HG02938 (cell line): ENCODE measurements around the gene UCP2.
A peak's percentile ranks its signal among the peaks of the same experiment; 100 is the strongest.

Experiments
- ATAC-seq: cut with Tn5 transposase; IDR thresholded peaks from one replicate; pipeline ENCODE4 v1.9.1; 2021; ENCODE audit warnings: mild to moderate bottlenecking, moderate library complexity; ENCODE audit not compliant: unreplicated experiment

UCP2 gene

DNA sequence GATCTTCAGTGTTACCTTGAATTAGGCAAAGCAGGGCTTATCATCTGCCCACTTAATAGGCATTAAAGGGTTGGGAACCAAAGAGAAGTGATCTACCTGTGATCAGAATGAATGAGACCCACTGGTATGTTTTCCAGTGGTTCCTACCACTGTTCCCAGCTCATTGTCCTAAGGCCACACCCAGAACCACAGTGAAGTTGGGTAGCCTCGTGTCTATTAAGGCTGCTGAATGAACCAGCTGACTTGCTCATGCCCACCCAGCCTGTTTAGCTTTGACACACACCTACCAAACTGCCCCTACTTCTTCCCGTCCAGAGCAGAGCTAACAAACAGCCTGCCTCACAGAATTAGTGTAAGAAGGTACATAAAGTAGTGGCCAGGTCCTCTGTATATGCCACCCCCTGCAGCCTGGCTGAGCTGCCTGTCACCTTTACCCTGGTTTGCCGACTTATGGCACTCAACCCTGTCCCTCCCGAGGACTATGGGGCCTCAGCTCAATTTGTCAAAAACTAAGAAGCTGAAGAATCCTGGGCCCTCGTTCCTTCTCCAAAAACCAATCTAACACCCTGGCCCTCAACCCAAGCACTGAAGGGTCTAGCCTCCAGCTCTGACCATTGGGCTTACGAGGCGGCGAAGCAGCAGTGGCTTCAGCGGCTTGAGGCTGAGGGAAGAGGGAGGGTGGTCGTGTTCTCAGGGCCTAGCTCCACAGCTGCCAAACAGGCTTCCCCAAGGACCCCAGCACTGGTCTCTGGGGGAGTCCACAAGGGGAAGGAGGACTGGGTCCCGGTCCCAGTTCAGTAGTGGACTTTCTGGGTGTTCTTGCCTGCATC is 9.8 kb downstream of the UCP2 start:
- no peak for ATAC-seq

GRCh38 chr11:73972187-73972586 is 10.5 kb downstream of the UCP2 start:
- ATAC-seq, result no peak

DNA sequence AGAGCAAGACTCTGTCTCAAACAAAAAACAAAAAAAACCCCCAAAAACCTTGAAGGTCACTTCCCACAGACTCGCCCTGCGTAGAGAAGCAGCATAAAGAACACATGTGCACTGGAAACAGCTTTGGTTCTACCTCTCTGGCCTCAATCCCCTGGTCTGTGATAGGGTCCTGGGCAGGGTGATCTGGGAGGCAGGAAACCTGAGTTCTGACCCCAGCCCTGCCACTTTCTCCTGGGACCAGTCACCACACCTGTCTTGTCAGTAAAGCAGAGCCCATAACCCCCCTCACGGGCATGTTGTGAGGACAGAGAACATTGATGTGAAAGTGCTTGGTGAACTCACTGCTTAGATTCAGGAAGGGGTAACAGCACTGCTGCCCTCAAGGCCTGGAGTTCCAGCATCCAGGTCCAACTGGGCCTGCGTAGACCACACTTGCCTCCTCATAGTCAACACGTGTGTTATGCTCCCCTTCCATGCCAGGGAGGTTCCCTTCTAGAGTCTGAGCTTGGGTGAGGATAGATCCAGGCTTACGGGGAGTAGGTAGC is 11.4 kb downstream of the UCP2 start:
- ATAC-seq, result no peak

GRCh38 chr11:73969991-73970800 is 12.4 kb downstream of the UCP2 start:
- ATAC-seq, result no peak

GRCh38 chr11:73969091-73969490 is 13.6 kb downstream of the UCP2 start:
- ATAC-seq, result no peak

DNA sequence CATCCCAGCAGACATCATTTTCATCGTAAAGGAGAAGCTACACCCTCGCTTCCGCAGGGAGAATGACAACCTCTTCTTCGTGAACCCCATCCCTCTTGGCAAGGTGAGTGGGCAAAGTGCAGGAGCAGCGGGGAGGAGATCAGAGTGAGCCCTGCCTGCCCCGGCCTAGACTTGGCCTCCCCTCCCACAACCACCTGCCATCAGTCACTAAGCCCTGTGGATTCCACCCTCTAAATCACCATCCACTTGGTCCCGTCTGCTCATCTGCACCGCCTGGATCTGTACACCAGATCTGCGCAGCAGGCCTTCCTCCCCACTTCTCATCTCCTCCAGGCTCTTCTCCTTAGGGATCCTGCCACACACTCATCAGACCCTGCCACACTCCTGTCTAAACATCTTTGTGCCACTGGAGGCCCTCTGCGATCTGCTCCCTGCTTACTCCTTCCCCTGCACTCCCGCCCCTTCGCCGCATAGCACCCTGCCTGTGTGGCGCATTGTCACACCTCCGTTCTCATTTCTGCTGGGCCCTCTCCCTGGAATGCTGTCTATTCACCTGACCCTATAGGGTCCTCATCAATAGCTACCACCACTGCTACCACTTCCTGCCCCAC is 14.2 kb downstream of the UCP2 start:
- ATAC-seq, result no peak

GRCh38 chr11:73965764-73966121 is 16.9 kb downstream of the UCP2 start:
- ATAC-seq, result no peak

GRCh38 chr11:73965076-73965763 is 17.4 kb downstream of the UCP2 start:
- ATAC-seq, result no peak

DNA sequence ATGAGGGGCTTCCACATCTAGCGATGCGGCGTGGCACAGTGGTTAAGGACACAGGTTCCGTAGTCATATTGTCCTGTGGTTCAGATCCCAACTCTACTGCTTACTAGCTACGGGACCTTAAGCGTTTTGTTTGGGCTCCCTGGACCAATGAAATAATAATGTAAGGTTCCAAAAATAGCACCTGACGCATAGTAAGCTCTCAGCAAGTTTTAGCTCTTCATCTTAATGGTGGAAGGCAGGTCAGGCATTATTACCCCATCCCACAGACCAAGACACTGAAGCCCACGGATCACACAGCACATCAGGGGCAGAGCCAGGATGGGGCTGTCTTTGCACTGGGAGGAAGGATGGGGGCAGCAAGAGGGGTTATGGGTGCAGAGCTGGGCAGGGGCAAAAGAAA is 18.8 kb downstream of the UCP2 start:
- ATAC-seq, result no peak

GRCh38 chr11:73962101-73962705 is 20.4 kb downstream of the UCP2 start:
- ATAC-seq, result no peak

DNA sequence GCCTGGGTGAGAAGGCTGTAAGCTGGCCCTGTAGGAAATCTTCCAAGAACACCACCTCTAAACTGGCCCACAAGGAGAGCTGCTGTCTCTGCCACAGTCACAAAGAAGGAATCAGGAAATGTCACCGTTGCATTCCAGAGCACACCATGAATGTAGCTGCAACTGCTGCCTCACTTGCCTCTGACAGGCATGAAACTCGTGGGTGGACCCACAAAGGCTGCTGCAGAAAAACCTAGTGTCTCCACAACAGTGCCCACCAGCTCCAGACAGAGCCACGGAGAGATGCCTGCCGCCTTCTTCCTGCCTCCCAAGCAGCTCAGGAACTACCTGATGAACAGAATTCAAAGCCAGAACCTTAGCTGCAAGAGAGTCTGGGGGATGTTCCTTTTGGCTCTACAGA is 21.3 kb downstream of the UCP2 start:
- ATAC-seq, result no peak

GRCh38 chr11:73958521-73959141 is 24.0 kb downstream of the UCP2 start:
- no peak for ATAC-seq

GRCh38 chr11:73957654-73958361 is 24.8 kb downstream of the UCP2 start:
- ATAC-seq, result no peak

GRCh38 chr11:73956876-73957653 is 25.6 kb downstream of the UCP2 start:
- no peak for ATAC-seq

- no peak for ATAC-seq
These were observed 30.8 kb downstream of the UCP2 start for GRCh38 chr11:73951797-73952196.

GRCh38 chr11:73950869-73951710 is 31.6 kb downstream of the UCP2 start, which contains the start of gene DNAJB13:
TSS of gene DNAJB13 (plus strand) at chr11:73951026. CDS start at chr11:73951070, 44 bp downstream.
- peak; percentile 90 for ATAC-seq

DNA sequence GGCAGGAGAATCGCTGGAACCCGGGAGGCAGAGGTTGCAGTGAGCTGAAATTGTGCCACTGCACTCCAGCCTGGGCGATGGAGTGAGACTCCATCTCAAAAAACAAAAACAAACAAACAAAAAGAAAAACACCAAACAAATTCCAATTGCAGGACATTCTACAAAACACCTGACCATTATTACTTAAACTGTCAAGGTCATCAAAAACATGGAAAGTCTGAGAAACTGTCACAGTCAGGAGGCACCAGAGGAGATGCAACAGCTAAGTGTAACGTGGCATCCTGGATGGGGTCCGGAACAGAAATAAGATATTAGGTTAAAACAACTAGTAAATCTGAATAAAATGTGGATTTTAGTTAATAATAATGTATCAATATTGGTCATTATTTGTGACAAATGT is 32.7 kb downstream of the UCP2 start:
- no peak for ATAC-seq

GRCh38 chr11:73949246-73949645 is 33.4 kb downstream of the UCP2 start:
- ATAC-seq, result no peak
